ENCODE results near the gene IQCN.
A peak's percentile ranks its signal among the peaks of the same experiment; 100 is the strongest.

The IQCN gene

GRCh38 chr19:18274219-18274780 lies at the start of gene IQCN:
Gene IQCN, minus strand, starts transcription at chr19:18274452. Its CDS starts 4,974 bp downstream, at chr19:18269478.
- no peak for DNase-seq

- peak; percentile 96 for DNase-seq
Measured at GRCh38 chr19:18322759-18323460, 48.7 kb upstream of the IQCN start, which contains the start of gene LSM4. Gene LSM4, minus strand, starts transcription at chr19:18323076. Its CDS starts 56 bp downstream, at chr19:18323020.

DNA sequence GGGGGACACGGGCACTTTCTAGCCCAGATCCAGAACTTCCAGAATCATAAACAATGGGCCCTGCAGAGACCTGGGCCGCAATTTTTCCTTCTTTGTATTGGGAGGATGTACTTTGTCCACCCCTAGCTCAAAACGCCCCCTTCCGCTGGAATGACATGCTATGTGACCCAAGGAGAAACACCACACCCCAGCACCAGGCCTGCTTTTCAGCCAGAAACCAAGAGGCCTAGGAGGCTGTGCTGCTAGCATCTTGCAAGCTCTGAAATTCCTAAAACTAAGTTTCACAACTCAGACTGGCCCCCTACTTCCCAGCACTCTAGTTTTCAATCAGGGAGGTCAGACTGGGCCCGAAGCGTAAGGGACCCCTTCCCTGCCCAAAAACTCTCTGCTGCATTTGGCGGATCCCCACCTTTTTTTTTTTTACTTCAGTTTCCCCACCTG lies 48.1 kb upstream of the IQCN start:
- DNase-seq: no peak

DNA sequence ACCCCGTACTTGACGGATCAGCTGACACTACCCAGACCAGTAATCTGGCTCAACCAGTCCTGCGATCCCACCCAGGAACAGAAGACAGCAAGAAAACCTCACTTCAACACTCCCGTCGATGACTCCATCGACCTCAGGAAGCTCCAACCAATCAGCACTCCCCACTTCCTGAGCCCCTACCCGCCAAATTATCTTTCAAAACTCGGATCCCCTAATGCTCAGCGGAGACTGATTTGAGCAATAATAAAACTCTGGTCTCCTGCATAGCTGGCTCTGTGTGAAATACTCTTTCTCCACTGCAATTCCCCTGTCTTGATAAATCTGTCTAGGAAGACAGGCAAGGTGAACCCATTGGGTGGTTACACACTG lies 47.5 kb upstream of the IQCN start:
- no peak for DNase-seq

GRCh38 chr19:18320865-18321733 lies 46.8 kb upstream of the IQCN start:
- DNase-seq: no peak

GRCh38 chr19:18319591-18320135 lies 45.4 kb upstream of the IQCN start:
- DNase-seq: no peak

GRCh38 chr19:18317961-18318800 lies 43.9 kb upstream of the IQCN start:
- no peak for DNase-seq

- no peak for DNase-seq
Measured at GRCh38 chr19:18313398-18313797, 39.1 kb upstream of the IQCN start.

GRCh38 chr19:18312092-18312534 lies 37.9 kb upstream of the IQCN start:
- DNase-seq: no peak

GRCh38 chr19:18311502-18312091 lies 37.3 kb upstream of the IQCN start:
- DNase-seq: no peak

DNA sequence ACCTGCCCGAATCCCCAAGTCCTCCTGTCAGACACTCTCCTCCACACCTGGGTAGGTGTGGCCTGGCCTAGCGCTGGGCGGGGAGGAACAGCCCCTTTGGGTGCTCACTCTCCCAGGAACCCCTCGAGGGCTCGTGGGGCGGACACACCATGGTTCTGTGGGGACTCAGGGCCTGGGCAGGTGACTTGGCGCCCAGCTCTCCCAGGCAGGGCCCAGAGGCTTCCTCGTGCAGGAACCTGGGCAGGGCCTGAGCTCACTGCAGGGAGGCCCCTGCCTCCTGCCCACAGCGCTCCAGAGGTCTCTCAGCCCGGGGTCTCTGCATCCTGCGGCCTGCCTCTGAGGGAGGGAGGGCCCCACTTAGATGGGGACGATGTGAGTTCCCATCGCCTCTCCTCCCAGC lies 36.7 kb upstream of the IQCN start:
- no peak for DNase-seq

DNA sequence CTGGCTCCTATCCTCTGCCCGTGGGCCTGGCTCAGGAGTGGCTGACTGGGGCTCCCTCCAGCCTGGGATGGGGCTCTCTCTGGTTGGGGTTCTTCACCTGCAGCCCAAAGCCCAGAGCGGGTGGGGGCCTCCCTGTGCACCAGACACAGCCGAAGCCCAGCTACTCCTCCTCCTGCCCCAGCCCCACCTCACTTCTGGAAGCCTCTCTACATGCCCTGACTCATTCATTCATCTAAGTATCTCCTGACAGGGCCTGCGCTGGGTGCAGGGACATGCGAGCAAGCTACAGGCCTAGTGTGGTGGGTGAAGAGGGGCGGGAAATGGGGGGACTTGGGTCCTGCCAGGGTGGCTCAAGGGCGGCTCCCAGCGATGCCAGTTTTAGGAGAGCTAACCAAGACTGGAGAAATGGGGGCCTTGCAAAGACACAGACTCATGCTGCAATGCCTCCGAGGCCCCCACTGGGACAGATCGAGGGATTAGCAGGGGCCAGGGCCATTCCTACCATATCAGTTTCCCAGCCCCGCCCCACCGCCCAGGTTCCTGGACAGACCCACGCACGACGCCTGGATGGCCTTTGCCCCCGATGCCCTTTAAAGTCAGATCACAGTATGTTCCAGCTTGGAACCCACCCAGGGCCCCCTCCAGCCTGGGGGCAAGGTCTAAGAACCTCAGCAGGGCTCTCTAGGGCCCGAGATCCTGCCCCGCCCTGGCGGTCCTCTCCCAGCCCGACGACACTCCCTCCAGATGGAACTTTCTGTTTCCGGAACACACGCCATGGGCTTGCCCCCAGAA lies 36.1 kb upstream of the IQCN start:
- no peak for DNase-seq

DNA sequence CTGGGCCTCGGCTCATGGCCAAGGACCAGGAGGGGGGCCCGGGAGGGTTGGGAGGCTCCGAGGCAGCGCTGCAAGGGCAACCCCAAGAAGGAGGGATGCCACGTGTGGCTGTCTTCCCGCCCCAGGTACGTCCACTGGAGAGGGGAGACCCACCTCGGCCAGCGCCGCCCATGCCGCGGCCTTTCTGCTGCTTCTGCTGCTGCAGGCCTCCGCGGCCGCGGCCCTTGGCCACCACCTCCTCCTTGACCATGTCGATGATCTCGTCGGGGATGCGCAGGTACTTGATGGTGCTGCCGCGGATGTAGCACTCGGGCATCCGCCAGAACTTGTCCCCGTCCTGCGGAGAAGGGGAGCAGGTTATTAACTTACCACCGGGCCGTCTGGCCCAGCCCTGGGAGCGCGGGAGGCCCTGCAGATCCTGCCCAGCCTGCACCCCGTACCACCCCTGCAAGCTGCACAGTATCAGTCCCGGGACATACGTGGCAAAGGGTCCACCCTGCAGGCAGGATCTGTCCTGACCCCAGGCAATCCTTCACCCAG lies 35.3 kb upstream of the IQCN start:
- DNase-seq: no peak

GRCh38 chr19:18308948-18309325 lies 34.7 kb upstream of the IQCN start:
- DNase-seq: no peak

DNA sequence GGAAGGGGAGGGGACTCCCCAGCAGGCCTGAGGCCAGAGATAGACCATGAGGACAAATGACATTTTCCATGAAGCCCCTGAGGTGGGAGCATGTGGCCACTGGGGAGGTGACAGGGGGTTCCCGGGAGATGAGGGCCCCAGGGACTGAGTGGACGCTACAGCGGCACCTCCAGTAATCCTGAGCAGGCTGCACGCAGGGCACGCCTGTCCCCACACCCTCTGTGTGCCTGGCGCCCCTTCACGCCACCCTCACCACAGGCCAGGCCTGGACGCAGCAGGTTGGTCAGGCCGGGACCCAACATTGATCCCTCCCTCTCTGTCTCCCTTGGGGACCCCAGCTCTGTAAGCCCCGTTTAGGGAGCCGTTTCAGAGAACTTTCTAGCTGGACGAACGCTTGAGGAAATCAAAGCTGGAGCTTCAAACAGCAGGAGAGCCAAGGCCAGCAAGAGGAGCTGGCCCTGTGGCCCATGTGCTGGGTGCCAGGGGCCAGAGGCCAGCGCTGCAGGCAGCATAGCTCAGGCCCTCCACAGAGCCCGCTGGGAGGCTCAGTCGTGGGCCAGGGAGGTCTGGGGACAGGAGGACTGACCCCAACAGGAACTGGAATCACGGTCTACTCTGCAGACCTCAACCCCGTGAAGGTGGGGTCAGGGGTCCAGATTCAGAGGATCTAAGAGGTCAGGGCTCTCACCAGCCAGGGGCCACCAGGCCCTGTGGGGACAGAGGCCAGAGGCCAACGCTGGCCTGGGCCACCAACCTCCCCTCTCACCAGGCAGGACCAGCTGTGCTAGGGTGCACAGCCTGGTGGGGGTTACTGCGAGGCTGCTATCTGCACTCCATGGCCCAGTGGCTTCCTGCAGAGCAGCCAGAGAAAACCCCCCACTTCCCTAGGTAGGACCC lies 34.0 kb upstream of the IQCN start:
- DNase-seq: no peak

- DNase-seq: no peak
Measured at GRCh38 chr19:18307271-18307681, 33.0 kb upstream of the IQCN start.

DNA sequence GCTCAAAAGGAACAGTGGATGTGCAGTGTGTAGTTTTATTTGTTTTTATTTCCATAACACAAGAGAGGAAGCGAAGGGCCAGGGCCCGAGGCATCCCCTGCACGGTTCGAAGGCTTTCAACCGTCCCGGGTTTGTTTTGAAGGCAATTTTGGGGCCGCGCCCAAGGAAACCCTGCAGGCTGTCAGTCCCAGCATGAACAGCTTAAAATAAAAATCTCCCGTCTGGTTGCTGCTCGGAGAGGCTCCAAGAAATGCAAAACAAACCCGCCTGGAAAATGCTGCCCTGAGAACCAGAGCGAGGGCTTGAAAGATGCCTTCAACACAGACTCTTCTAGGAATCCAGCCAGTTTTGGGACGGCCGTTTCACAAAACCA lies 32.6 kb upstream of the IQCN start:
- no peak for DNase-seq

GRCh38 chr19:18306209-18306887 lies 32.1 kb upstream of the IQCN start:
- no peak for DNase-seq

All from 8988T (cell line).